Activated CD4-positive, CD25-positive, alpha-beta regulatory T cell treated with anti-CD3 and anti-CD28 coated beads, Interleukin-2, amount 50 U/mL, for 24 hours (primary cell): ENCODE results near the gene CSGALNACT2.

Experiments used
- ATAC-seq, 2 donors: fragments of 150-1000 bp; cut with Tn5 transposase; one replicate each; pipeline ENCODE4 v1.10.0; 2021; ENCODE audit warnings: mild to moderate bottlenecking in 1 of 2, moderate library complexity in 1 of 2

The CSGALNACT2 gene

DNA sequence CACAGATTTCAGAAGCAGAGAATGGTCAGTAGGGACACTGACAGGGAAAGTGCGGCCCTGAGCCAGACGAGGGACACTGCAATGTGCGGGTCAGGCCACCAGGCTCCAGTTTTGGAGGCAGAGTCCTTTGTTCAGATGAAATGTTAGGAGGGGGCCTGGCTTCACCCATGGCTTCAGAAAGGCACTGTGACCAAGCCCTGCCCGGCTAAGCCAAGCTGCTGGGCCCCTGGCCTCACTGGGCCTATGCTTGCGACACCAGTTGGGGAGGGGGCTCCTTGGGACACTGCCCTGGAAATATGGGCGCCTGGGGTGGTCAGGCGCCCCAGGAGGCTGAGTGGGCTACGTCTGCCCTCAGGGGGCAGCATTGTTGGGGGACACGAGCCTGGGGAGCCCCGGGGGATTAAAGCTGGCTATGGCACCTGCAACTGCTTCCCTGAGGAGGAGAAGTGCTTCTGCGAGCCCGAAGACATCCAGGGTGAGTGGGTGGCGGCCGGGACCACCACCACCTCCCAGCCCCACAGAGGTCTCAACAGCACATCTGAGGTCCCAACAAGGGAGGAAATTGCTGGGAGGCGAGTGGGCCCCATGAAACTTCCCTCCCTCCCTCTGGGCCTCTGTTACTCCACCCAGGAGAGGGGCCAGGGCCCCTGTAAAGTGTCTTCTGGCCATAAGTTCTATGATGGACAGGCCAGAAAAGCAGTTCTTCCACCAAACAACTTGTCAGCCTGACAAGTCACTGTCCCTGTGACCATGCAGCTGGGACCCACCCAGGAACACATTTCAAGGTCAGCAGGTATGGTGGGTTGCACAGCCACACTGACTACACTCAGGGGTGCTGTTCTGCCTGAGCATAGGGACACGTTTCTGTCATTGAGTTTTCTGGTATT, 24.8 kb upstream of the CSGALNACT2 start:
- no peak for ATAC-seq

DNA sequence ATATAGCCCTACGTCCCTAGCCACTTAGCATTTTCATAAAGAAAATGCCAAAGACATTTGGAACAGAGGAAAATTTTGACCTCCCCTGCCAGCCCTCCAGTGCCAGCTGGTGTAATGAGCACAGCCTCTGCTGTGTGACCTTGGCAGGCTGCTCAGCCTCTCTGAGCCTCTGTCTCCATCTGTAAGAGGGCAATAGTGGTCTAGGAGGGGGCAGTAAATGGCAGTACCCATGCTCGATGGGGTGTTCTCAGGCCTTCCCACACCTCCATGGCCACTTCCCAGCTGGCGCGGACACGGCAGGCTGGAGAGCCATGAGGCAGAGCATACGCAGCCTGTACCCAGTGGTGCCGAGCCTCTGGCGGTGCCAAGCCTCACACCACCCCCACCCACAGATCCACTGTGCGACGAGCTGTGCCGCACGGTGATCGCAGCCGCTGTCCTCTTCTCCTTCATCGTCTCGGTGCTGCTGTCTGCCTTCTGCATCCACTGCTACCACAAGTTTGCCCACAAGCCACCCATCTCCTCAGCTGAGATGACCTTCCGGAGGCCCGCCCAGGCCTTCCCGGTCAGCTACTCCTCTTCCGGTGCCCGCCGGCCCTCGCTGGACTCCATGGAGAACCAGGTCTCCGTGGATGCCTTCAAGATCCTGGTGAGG, 24.0 kb upstream of the CSGALNACT2 start:
- no peak for ATAC-seq

- ATAC-seq, result no peak
These were observed 23.3 kb upstream of the CSGALNACT2 start for GRCh38 chr10:43114743-43115611.

- ATAC-seq, result no peak
These were observed 22.2 kb upstream of the CSGALNACT2 start for GRCh38 chr10:43115881-43116595.

DNA sequence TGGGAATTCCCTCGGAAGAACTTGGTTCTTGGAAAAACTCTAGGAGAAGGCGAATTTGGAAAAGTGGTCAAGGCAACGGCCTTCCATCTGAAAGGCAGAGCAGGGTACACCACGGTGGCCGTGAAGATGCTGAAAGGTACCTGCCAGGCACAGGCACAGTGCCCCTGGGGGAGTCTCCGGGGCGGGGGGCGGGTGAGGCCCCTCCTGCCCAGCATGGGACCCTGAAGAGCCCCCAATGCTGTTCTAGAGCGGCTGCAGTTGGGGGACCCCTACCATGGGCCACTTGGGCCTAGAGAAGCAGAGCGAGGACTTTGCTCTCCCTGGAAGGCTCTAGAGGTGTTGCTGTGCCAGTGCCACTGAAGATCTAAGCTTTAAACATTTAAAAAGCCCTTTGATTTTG, 21.6 kb upstream of the CSGALNACT2 start:
- no peak for ATAC-seq

DNA sequence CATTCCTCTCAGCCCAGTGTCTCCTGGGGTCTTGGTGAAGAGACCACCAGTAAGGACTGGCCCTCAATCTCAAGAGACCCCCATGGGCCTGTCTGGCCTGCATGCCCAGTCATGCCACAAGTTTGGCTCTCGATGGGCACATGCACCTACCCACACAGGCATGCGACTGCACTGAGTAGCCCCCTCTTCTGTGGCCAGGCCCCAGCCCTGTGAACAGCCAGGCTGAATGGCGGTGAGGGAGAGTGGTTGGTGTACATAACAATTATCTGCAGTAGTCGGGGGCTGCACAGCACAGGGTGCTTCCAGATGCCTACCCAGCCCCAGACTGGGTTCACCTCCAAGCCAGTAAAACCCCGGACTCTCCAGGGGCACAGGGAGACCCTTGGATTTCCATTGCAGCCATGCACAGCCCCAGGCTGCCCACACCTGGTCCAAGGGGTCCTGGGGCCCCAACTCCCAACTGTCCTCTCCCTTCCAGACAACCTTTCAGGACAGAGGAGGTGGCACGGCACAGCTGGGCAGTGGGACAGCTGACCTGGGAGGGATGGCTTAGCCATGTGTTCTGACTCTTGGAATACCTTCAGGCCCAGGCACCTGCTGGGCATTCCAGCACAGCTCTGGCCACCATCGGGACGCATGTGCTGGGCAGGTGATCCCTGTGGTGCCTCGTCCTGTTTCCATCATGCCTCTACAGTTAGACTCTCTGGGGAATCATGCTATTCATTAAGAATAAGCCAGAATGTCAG, 21.0 kb upstream of the CSGALNACT2 start:
- ATAC-seq, result no peak

- ATAC-seq, result no peak
These were observed 20.3 kb upstream of the CSGALNACT2 start for GRCh38 chr10:43117777-43118583.

DNA sequence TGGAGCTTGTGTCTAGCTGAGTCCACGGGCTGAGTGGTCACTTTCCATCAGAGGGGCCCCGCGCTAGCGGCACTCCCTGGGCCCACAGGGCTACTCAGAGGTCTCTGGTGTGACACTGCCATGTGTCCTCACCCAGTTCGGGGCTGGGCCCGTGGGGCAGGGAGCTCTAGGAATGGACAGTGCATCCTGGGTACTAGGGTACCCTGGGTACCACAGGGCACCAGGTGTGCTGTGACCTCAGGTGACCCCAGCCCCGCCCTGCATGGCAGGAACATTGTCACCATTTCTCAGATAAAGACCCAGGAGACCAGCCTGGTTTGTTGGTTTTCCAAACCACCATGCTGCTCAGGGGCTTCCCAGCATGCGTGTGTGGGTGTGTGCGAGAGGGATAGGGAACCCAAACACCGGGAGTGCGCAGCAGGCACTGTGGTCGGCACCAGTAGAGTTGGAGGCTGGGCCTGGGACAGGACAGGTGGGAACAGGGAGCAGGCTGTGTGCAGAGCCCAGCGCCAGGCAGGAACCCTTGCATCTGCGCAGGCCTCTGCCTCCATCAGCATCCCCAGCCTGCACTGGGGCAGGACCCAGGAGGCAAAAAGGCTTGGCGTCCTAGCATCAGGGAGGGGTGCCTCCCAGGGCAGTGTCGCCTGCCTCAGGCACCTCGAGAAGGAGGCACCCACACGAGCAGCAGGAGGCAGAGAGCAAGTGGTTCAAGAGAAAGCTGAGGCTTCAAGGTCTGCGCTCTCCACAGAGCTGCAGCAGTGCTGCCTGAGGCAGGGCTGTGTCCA, 19.4 kb upstream of the CSGALNACT2 start:
- ATAC-seq, result no peak

- no peak for ATAC-seq
These were observed 18.7 kb upstream of the CSGALNACT2 start for GRCh38 chr10:43119416-43120115.

DNA sequence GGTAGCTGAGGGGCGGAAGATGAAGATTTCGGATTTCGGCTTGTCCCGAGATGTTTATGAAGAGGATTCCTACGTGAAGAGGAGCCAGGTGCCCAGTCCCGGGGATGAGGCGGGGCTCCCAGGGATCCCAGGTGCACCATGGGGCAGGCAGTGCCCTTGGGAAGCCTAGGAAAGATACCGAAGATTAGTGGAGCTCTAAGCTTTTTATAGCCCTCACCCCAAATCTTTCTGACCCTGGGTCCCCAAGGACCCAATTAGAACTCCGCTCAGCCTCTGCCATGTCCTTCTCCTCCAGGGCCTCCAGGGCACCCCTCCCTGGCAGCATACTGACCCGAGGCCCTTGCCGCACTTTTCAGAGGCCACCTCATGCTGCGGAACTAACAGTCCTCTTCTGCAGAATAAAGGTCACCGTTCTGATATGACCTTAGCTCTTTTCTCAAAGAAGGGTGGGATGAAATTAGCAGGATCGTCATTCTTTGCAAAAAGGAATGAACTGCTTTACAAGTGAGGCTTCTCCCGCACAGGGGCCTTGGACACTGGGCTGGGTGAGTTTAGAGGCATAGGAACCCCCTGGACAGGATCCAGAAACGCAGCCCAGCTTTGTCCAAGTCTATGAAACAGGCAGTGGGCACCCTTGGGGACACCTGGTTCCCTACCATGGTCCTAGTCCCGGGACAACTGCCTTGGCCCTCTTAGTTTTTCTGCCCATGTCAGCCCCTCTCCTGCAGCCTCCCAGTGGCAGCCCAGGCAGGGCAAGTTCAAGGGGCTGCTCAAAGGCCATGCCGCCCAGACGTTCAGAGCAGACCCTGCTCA, 17.9 kb upstream of the CSGALNACT2 start:
- ATAC-seq, result no peak

DNA sequence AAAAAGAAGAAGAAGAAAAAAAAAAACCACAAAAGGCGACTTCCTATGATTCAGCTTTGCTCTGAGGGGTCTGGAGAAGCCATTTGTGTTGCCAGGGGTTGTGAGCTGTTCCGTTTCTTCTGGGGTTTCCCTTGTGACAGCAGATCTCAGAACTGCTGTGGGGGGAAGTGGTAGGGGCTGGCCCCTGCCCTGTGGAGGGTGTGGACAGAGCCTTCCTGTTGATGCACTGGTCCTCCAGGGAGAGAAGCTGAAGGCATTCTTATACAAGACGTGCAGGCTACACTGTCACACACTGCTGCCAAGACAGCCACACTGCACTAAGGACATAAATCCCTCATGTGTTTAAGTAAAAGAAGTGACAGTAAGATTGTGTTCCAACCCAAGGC, 17.3 kb upstream of the CSGALNACT2 start:
- ATAC-seq, result peak; percentile 97

- no peak for ATAC-seq
These were observed 16.8 kb upstream of the CSGALNACT2 start for GRCh38 chr10:43121444-43121843.

- no peak for ATAC-seq
These were observed 16.1 kb upstream of the CSGALNACT2 start for GRCh38 chr10:43122096-43122495.

DNA sequence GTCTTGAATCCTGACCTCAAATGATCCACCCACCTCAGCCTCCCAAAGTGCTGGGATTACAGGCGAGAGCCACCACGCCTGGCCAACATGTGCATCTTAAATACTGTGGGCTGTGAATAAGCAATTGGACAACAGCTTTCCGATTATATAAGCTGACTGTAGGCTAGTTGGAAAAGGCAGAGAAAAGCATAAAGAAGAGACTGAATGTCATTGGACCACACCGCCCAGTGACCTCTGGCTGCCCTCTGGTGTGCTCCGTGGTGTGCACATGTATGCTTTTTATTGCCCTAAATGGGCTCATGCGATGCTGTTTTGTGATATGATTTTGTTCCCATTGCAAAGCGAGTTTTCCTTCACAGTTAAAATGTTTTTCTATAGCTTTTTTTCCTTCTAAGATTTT, 15.4 kb upstream of the CSGALNACT2 start:
- no peak for ATAC-seq

DNA sequence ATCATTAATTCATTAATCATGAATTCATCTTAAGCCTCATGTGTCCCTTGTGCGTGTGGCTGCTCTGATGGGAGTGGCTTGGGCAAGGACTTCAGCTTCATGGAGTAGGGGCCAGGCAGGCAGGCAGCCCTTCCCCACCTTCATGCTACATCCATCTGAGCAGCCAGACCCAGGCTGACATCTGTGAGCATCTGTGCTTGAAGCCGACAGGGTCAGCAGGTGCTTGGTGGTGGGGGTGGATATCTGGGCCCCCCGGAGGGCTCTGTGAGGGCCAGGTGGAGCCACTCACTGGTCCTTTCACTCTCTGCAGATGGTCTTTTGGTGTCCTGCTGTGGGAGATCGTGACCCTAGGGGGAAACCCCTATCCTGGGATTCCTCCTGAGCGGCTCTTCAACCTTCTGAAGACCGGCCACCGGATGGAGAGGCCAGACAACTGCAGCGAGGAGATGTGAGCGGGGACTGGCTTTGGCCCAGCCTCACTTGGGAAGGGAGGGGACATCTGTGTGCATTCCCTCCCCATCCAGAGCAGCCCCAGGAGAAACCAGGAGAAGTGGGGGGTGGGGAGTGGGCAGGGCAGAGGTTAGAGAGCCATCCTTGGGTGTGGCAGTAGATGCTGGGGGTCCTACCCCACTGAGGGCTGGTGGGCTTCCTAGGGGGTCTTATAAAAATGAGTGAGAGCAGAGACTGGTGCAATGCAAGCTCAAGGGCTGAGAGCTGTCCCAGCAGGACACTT, 14.7 kb upstream of the CSGALNACT2 start:
- no peak for ATAC-seq

- no peak for ATAC-seq
These were observed 14.1 kb upstream of the CSGALNACT2 start for GRCh38 chr10:43124094-43124521.

DNA sequence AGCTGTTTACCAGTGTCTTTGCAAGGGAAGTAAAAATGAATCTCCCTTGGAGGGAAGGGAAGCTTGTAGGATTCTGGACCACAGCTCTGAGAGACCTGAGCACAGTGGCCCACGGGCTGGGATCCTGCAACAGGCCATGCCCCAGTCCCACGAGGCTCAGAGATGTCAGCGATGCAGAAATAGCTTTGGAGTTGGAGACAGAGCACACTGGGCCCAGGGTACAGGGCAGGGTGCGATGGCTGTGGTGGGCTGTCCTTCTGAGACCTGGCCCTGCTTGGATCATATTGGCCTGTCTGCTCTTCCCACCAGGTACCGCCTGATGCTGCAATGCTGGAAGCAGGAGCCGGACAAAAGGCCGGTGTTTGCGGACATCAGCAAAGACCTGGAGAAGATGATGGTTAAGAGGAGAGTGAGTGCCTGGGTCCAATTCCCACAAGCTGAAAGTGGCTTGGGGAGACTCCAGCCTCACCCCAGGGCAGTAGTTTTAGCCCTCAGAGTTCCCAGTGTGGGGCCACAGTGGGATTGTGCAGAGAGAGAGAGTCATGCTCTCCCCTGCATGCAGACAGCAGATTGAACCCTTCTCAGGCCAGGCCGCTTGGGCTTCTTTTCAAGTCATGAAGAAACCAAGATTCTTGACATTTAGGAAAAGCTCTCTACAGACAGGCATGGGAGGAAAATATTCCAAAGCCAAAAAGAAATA, 13.5 kb upstream of the CSGALNACT2 start:
- no peak for ATAC-seq
